ENCODE results near the gene CECR2. TPM values are rescaled to one million over a fixed set of nuclear protein-coding genes. Genes with fewer than 3 reads are reported as not detected.
A peak's percentile ranks its signal among the peaks of the same experiment; 100 is the strongest.

Gene CECR2
- total RNA-seq, 1 experiment from 2014 or later, result 111 TPM

DNA sequence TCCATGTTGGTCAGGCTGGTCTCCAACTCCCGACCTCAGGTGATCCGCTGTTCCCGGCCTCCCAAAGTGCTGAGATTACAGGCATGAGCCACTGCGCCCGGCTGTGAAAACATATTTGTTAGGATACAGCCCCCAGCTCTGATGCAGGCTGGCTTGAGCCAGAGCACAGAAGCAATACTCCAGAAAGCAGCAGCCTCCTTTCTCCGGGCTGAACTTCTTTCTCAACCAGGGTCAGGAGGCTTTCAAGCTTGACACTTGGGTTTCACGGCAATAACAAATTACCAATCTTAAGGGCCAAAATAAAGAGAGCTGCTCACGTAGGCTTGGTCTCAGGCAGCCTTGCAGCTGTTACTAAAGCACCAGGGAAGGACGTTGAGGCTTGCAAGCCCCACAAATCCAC, 10.8 kb upstream of the CECR2 start:
- ATAC-seq (no peak), DNase-seq (ENCODE audit: low spot score) (no peak)
- ChIA-PET POLR2A (interaction anchor here (0.6 kb wide), 1 partner anchor 20 kb away, joined by 3 read pairs; no protein-coding TSS in a partner anchor), CTCF (interaction anchor here (0.6 to 1.8 kb wide), 3 partner anchors 9 to 186 kb away, joined by 3 to 11 read pairs (median 7); no protein-coding TSS in a partner anchor)
- peaks cover 16% of the 10 kb centered on the region for H3K4me1 Mint-ChIP-seq
- TF ChIP-seq ZNF138 (CRISPR knock-in tag; conservative IDR thresholded peaks at IDR 0.05), result no peak
- TF ChIP-seq, protein P1, sequence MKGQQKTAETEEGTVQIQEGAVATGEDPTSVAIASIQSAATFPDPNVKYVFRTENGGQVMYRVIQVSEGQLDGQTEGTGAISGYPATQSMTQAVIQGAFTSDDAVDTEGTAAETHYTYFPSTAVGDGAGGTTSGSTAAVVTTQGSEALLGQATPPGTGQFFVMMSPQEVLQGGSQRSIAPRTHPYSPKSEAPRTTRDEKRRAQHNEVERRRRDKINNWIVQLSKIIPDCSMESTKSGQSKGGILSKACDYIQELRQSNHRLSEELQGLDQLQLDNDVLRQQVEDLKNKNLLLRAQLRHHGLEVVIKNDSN (CRISPR knock-in tag; IDR thresholded peaks at IDR 0.05), result no peak
- no peak for TF ChIP-seq ZNF423 (CRISPR knock-in tag; IDR thresholded peaks at IDR 0.05)
- no peak for TF ChIP-seq EMX1 (CRISPR knock-in tag; IDR thresholded peaks at IDR 0.05)
- no peak for TF ChIP-seq NR1H2 (CRISPR knock-in tag; IDR thresholded peaks at IDR 0.05)
- no peak for TF ChIP-seq RELA (CRISPR knock-in tag; IDR thresholded peaks at IDR 0.05; ENCODE audit: borderline replicate concordance)
- no peak for TF ChIP-seq JUN (CRISPR knock-in tag; IDR thresholded peaks at IDR 0.05)
- TF ChIP-seq GTF2I (CRISPR knock-in tag; conservative IDR thresholded peaks at IDR 0.05), result no peak
- no peak for TF ChIP-seq NFYB (CRISPR knock-in tag; conservative IDR thresholded peaks at IDR 0.05; ENCODE audit: low read depth)
- TF ChIP-seq JAZF1 (CRISPR knock-in tag; IDR thresholded peaks at IDR 0.05), result no peak
- TF ChIP-seq, protein P2, sequence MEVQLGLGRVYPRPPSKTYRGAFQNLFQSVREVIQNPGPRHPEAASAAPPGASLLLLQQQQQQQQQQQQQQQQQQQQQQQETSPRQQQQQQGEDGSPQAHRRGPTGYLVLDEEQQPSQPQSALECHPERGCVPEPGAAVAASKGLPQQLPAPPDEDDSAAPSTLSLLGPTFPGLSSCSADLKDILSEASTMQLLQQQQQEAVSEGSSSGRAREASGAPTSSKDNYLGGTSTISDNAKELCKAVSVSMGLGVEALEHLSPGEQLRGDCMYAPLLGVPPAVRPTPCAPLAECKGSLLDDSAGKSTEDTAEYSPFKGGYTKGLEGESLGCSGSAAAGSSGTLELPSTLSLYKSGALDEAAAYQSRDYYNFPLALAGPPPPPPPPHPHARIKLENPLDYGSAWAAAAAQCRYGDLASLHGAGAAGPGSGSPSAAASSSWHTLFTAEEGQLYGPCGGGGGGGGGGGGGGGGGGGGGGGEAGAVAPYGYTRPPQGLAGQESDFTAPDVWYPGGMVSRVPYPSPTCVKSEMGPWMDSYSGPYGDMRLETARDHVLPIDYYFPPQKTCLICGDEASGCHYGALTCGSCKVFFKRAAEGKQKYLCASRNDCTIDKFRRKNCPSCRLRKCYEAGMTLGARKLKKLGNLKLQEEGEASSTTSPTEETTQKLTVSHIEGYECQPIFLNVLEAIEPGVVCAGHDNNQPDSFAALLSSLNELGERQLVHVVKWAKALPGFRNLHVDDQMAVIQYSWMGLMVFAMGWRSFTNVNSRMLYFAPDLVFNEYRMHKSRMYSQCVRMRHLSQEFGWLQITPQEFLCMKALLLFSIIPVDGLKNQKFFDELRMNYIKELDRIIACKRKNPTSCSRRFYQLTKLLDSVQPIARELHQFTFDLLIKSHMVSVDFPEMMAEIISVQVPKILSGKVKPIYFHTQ (CRISPR knock-in tag; IDR thresholded peaks at IDR 0.05), result no peak
- no peak for TF ChIP-seq FOXP1 (CRISPR knock-in tag; IDR thresholded peaks at IDR 0.05; ENCODE audit: borderline replicate concordance)
- TF ChIP-seq, protein P3, sequence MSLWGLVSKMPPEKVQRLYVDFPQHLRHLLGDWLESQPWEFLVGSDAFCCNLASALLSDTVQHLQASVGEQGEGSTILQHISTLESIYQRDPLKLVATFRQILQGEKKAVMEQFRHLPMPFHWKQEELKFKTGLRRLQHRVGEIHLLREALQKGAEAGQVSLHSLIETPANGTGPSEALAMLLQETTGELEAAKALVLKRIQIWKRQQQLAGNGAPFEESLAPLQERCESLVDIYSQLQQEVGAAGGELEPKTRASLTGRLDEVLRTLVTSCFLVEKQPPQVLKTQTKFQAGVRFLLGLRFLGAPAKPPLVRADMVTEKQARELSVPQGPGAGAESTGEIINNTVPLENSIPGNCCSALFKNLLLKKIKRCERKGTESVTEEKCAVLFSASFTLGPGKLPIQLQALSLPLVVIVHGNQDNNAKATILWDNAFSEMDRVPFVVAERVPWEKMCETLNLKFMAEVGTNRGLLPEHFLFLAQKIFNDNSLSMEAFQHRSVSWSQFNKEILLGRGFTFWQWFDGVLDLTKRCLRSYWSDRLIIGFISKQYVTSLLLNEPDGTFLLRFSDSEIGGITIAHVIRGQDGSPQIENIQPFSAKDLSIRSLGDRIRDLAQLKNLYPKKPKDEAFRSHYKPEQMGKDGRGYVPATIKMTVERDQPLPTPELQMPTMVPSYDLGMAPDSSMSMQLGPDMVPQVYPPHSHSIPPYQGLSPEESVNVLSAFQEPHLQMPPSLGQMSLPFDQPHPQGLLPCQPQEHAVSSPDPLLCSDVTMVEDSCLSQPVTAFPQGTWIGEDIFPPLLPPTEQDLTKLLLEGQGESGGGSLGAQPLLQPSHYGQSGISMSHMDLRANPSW (CRISPR knock-in tag; conservative IDR thresholded peaks at IDR 0.05; ENCODE audit: low read depth), result no peak
- no peaks in the 10 kb centered on the region for H3K27me3 Mint-ChIP-seq (ENCODE audit: low read depth)
- H3K27ac Mint-ChIP-seq, result peak overlapping the region; percentile 60; the same call in 1 of the 2 replicates
- H3K36me3 Mint-ChIP-seq, result no peaks in the 10 kb centered on the region
- no peaks in the 10 kb centered on the region for H3K9me3 Mint-ChIP-seq
- H3K4me3 Mint-ChIP-seq, result no peak overlapping the region

DNA sequence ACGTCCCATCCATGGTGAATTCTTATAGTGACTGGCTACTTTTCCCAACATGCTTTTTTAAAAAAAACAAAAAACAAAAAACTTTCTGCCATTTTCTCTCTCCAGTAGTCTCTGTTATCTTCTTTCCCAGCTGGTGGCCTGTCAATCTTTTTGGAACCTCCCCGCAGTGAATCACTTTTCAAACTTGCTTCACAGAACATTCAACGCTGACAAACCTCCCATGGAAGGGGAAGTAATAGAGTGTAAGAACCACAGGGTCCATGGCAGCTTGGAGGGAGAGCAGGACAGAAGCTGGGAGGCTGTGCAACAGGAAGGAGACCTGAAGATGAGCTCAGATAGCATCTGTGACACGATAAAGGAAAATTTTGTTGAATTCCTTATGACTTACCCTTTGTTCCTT, 9.8 kb upstream of the CECR2 start:
- ChIA-PET POLR2A (no interaction called here), CTCF (interaction anchor here (1.0 to 2.1 kb wide), 3 partner anchors 92 to 240 kb away, joined by 3 to 11 read pairs (median 4); no protein-coding TSS in a partner anchor)
- Mint-ChIP-seq H3K4me3 (no peak overlapping the region), H3K27ac (no peak overlapping the region), H3K27me3 (ENCODE audit: low read depth) (no peaks in the 10 kb centered on the region), H3K36me3 (no peaks in the 10 kb centered on the region), H3K4me1 (peaks cover 16% of the 10 kb centered on the region), H3K9me3 (no peaks in the 10 kb centered on the region)
- no peak for ATAC-seq
- DNase-seq (ENCODE audit: low spot score), result no peak
- TF ChIP-seq TEAD1 (CRISPR knock-in tag; IDR thresholded peaks at IDR 0.05) (no peak), MYBL2 (CRISPR knock-in tag; IDR thresholded peaks at IDR 0.05) (no peak), ELF4 (CRISPR knock-in tag; IDR thresholded peaks at IDR 0.05; ENCODE audit: low read depth) (no peak), ATF1 (CRISPR knock-in tag; IDR thresholded peaks at IDR 0.05) (no peak), TEAD4 (CRISPR knock-in tag; IDR thresholded peaks at IDR 0.05) (no peak), SP1 (CRISPR knock-in tag; conservative IDR thresholded peaks at IDR 0.05) (no peak), CREM (CRISPR knock-in tag; IDR thresholded peaks at IDR 0.05) (no peak), RORB (CRISPR knock-in tag; IDR thresholded peaks at IDR 0.05) (no peak)
- TF ChIP-seq, protein P4, sequence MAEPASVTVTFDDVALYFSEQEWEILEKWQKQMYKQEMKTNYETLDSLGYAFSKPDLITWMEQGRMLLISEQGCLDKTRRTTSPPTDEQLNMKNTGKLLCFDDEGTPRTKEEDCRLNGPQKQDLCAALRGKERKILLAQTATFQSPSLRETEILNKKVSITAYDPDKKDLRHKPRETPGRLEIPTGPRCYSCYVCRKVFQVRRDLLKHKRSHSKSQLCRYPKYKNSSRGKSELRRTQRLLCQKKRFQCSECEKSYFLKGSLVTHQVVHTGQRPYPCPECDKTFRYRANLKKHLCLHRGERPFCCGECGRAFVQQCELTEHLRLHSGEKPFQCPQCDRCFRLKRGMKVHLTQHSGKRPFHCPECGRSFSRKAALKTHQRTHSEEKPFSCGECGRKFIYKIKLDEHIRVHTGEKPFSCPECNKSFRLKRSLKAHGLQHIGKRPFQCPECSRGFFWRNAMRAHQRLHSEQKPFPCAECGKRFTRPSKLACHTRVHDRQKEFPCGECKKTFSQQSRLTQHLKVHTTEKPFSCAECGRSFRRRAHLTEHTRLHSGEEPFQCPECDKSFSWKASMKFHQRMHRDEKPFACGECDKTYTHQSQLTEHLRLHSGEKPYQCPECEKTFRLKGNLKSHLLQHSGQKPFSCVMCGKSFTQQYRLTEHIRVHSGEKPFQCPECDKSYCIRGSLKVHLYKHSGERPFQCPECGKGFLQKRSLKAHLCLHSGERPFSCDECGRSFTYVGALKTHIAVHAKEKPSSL (CRISPR knock-in tag; conservative IDR thresholded peaks at IDR 0.05), result no peak
- TF ChIP-seq, protein P5, sequence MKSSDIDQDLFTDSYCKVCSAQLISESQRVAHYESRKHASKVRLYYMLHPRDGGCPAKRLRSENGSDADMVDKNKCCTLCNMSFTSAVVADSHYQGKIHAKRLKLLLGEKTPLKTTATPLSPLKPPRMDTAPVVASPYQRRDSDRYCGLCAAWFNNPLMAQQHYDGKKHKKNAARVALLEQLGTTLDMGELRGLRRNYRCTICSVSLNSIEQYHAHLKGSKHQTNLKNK (CRISPR knock-in tag; IDR thresholded peaks at IDR 0.05), result no peak
- TF ChIP-seq, protein P6, sequence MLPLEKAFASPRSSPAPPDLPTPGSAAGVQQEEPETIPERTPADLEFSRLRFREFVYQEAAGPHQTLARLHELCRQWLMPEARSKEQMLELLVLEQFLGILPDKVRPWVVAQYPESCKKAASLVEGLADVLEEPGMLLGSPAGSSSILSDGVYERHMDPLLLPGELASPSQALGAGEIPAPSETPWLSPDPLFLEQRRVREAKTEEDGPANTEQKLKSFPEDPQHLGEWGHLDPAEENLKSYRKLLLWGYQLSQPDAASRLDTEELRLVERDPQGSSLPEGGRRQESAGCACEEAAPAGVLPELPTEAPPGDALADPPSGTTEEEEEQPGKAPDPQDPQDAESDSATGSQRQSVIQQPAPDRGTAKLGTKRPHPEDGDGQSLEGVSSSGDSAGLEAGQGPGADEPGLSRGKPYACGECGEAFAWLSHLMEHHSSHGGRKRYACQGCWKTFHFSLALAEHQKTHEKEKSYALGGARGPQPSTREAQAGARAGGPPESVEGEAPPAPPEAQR (CRISPR knock-in tag; IDR thresholded peaks at IDR 0.05), result no peak
- TF ChIP-seq, protein P7, sequence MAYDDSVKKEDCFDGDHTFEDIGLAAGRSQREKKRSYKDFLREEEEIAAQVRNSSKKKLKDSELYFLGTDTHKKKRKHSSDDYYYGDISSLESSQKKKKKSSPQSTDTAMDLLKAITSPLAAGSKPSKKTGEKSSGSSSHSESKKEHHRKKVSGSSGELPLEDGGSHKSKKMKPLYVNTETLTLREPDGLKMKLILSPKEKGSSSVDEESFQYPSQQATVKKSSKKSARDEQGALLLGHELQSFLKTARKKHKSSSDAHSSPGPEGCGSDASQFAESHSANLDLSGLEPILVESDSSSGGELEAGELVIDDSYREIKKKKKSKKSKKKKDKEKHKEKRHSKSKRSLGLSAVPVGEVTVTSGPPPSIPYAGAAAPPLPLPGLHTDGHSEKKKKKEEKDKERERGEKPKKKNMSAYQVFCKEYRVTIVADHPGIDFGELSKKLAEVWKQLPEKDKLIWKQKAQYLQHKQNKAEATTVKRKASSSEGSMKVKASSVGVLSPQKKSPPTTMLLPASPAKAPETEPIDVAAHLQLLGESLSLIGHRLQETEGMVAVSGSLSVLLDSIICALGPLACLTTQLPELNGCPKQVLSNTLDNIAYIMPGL (CRISPR knock-in tag; IDR thresholded peaks at IDR 0.05), result no peak

Data from WTC11 (cell line).